ENCODE measurements around the gene PTTG1IP2.
"Not testable (repeated sequence)": the region's sequence is repeated elsewhere in the genome, so short reads cannot be mapped to it uniquely, and the experiment has no call there.

Gene PTTG1IP2

DNA sequence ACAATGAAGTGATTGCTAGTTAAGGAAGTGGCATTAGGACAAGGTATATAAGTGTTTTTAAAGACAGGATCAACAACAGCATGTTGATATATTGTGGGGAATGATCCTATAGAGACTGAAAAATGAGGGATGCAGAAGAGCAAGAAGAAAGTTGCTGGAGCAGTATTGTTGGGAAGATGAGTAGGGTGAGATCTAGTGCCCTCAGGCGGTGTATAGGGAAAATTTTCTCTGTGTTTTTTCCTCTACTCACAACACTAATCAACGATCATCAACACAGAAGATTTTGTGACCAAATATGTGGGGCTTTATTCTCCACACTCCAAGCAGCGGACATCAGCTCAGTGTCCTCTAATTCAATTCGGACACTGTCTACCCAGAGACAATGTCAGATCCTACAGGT is 9.6 kb upstream of the PTTG1IP2 start:
- TF ChIP-seq, protein P1, sequence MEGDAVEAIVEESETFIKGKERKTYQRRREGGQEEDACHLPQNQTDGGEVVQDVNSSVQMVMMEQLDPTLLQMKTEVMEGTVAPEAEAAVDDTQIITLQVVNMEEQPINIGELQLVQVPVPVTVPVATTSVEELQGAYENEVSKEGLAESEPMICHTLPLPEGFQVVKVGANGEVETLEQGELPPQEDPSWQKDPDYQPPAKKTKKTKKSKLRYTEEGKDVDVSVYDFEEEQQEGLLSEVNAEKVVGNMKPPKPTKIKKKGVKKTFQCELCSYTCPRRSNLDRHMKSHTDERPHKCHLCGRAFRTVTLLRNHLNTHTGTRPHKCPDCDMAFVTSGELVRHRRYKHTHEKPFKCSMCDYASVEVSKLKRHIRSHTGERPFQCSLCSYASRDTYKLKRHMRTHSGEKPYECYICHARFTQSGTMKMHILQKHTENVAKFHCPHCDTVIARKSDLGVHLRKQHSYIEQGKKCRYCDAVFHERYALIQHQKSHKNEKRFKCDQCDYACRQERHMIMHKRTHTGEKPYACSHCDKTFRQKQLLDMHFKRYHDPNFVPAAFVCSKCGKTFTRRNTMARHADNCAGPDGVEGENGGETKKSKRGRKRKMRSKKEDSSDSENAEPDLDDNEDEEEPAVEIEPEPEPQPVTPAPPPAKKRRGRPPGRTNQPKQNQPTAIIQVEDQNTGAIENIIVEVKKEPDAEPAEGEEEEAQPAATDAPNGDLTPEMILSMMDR (IDR thresholded peaks at IDR 0.05; ENCODE audit: borderline replicate concordance, insufficient read depth, low read depth, low read length): no peak
- H3K4me3 ChIP-seq (ENCODE audit: low read depth, low read length): no peak overlapping the region

- H3K4me3 ChIP-seq (ENCODE audit: low read depth, low read length): no peak overlapping the region
- TF ChIP-seq, protein P1 (IDR thresholded peaks at IDR 0.05; ENCODE audit: borderline replicate concordance, insufficient read depth, low read depth, low read length): no peak
Observed at GRCh38 chr7:90461219-90461618, 8.2 kb upstream of the PTTG1IP2 start.

- H3K4me3 ChIP-seq (ENCODE audit: low read depth, low read length): not testable (repeated sequence)
Observed at GRCh38 chr7:90463151-90463628, 6.2 kb upstream of the PTTG1IP2 start.

GRCh38 chr7:90465816-90466215 is 3.6 kb upstream of the PTTG1IP2 start:
- H3K4me3 ChIP-seq (ENCODE audit: low read depth, low read length): no peak overlapping the region
- TF ChIP-seq, protein P1 (IDR thresholded peaks at IDR 0.05; ENCODE audit: borderline replicate concordance, insufficient read depth, low read depth, low read length): no peak

- TF ChIP-seq, protein P1 (IDR thresholded peaks at IDR 0.05; ENCODE audit: borderline replicate concordance, insufficient read depth, low read depth, low read length): no peak
- H3K4me3 ChIP-seq (ENCODE audit: low read depth, low read length): no peak overlapping the region
Observed at GRCh38 chr7:90472805-90473540, 3.5 kb downstream of the PTTG1IP2 start.

DNA sequence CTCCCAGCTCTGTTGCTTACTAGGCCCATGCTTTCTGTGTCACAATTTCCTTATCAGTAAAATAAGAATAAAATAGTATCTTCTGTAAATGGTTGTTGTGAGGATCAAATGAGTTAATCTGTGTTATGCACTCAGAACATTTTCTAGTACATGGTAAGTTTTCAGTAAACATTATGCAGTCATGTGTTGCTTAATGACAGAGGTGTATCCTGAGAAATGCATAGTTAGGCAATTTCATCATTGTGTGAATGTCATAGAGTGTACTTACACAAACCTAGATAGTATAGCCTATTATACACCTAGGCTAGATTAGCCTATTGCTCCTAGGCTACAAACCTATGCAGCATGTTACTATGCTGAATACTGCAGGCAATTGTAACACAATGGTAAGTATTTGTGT is 4.4 kb downstream of the PTTG1IP2 start:
- TF ChIP-seq, protein P1 (IDR thresholded peaks at IDR 0.05; ENCODE audit: borderline replicate concordance, insufficient read depth, low read depth, low read length): no peak
- no peak overlapping the region for H3K4me3 ChIP-seq (ENCODE audit: low read depth, low read length)

DNA sequence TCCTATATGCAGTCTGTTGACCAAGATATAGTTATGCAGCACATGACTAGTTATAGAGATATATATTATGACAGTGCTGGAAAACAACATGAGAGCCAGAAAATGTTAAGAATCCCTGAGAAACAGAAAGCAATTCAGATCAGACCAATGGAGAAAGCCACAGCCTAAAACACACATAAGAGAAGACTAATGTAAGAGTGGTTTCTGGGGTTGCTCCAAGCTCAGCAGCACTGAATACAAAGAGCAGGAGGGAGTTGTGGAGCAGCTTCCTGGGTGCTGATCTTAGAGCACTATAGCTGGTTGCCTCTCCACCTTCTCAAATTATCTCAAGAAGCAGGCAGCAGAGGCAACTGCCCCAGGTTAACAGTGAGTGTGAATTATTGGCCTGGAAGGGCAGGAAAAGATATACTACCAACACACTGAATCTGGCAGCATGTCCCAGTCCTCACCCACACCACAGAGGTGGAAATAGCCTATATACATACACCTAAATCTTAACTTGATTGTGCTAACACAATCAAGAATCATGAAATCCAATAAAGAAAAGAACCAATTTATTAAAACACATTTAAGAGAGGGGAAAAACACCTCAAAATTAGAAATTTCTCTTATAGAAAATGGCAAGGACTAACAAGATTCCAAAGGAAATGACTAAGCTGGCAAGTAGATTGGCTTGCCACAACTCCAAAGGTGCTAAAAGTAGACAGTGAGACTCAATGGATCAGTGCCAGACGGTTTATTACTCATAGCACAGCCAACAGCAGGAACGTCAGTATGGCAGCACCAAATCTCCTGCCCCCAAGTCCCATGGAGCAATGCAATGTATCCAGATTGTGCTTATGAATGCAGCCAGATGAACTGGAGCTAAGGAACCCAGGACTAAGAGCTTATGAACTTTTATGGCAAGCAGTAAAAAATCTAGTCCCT is 5.1 kb downstream of the PTTG1IP2 start:
- H3K4me3 ChIP-seq (ENCODE audit: low read depth, low read length): no peak overlapping the region
- TF ChIP-seq, protein P1 (IDR thresholded peaks at IDR 0.05; ENCODE audit: borderline replicate concordance, insufficient read depth, low read depth, low read length): no peak
